ENCODE results near the gene LIN28B. TPM values are rescaled to one million over a fixed set of nuclear protein-coding genes. Genes with fewer than 3 reads are reported as not detected.

LIN28B gene
- total and polyA plus RNA-seq, 2 of the 4 experiments (the other 2 are of a cell fraction), result not detected

- no peak overlapping the region for H3K4ac ChIP-seq (ENCODE audit: low read depth, low read length)
- peaks cover 0 to 3% of the 10 kb centered on the region in 2 experiments; a peak in 1 of 4 replicates for H3K79me1 ChIP-seq (ENCODE audit: low read depth in 1 of 2, low read length in 2 of 2)
- no peak overlapping the region for H2AFZ ChIP-seq (replicated peaks; ENCODE audit: low read length, poor library complexity)
- H4K20me1 ChIP-seq (ENCODE audit: insufficient read depth, low read length), result no peaks in the 10 kb centered on the region
- no peak overlapping the region for H2BK5ac ChIP-seq (ENCODE audit: low read depth, low read length, poor library complexity, severe bottlenecking)
- no peak overlapping the region for H2BK15ac ChIP-seq (ENCODE audit: low read depth, low read length)
- no peaks in the 10 kb centered on the region for H3K4me1 ChIP-seq (ENCODE audit: control insufficient read depth, insufficient read depth, low read length)
- H3K14ac ChIP-seq (replicated peaks; ENCODE audit: low read depth, low read length), result no peak overlapping the region
- no peaks in the 10 kb centered on the region for H3K9me3 ChIP-seq (ENCODE audit: control insufficient read depth, insufficient read depth, low read length)
- no peak overlapping the region for H3K23ac ChIP-seq (ENCODE audit: low read depth, low read length)
- no peak overlapping the region for H2AK5ac ChIP-seq (ENCODE audit: low read depth, low read length)
- peaks cover 13% of the 10 kb centered on the region for H3K36me3 ChIP-seq (ENCODE audit: control insufficient read depth, insufficient read depth, low read length)
- dilution Hi-C loops (cut with HindIII; ENCODE audit: low sequenced_read_pairs, unreplicated experiment), result loop anchor here (25.0 kb wide), 1 partner anchor 315 kb away; the partner anchor contains the start of gene PREP
- no peak overlapping the region for H3K9ac ChIP-seq (ENCODE audit: low read depth, low read length)
- in situ Hi-C loops (cut with MboI; ENCODE audit: low sequenced_read_pairs), result loop anchor here (10.0 kb wide), 1 partner anchor 308 kb away; the partner anchor contains the start of gene PREP
- no peak overlapping the region for H2BK20ac ChIP-seq (ENCODE audit: low read depth, low read length)
- no peak for TF ChIP-seq NFE2L2 (IDR thresholded peaks at IDR 0.05; ENCODE audit: low read depth, low read length)
- TF ChIP-seq CHD1 (IDR thresholded peaks at IDR 0.05; ENCODE audit: low read depth, low read length), result no peak
- no peak for TF ChIP-seq CEBPB (IDR thresholded peaks at IDR 0.05; ENCODE audit: low read depth, low read length)
- no peak for TF ChIP-seq ELK1 (IDR thresholded peaks at IDR 0.05; ENCODE audit: borderline replicate concordance, low read depth, low read length)
- TF ChIP-seq FOS (IDR thresholded peaks at IDR 0.05; ENCODE audit: low read depth, low read length), result no peak
- TF ChIP-seq SMC3 (IDR thresholded peaks at IDR 0.05; ENCODE audit: low read depth, low read length), result no peak
- TF ChIP-seq USF2 (IDR thresholded peaks at IDR 0.05; ENCODE audit: low read depth, low read length), result no peak
- no peak for TF ChIP-seq MXI1 (IDR thresholded peaks at IDR 0.05; ENCODE audit: borderline replicate concordance, low read depth, low read length)
- TF ChIP-seq MAZ (IDR thresholded peaks at IDR 0.05; ENCODE audit: borderline replicate concordance, low read depth, low read length), result no peak
- TF ChIP-seq CTCF (conservative IDR thresholded peaks at IDR 0.05; ENCODE audit: low read depth, low read length), result no peak
- no peak for TF ChIP-seq RFX5 (IDR thresholded peaks at IDR 0.05; ENCODE audit: low read depth, low read length)
- no peak for TF ChIP-seq RAD21 (IDR thresholded peaks at IDR 0.05; ENCODE audit: low read length)
- no peak for TF ChIP-seq BHLHE40 (IDR thresholded peaks at IDR 0.05; ENCODE audit: low read depth, low read length)
- no peak for TF ChIP-seq RCOR1 (IDR thresholded peaks at IDR 0.05; ENCODE audit: insufficient replicate concordance, low read length)
- no peak for TF ChIP-seq POLR2A (IDR thresholded peaks at IDR 0.05; ENCODE audit: low read depth, low read length)
- no peak for TF ChIP-seq MAFK (IDR thresholded peaks at IDR 0.05; ENCODE audit: low read depth, low read length)
- ChIA-PET POLR2A (ENCODE audit: unreplicated experiment) (no interaction called here), CTCF (interaction anchor here (1.4 kb wide), 2 partner anchors 9 to 19 kb away, joined by 3 to 4 read pairs; no protein-coding TSS in a partner anchor)
- H3K9me1 ChIP-seq (ENCODE audit: insufficient read depth, low read length), result no peaks in the 10 kb centered on the region
- ATAC-seq (ENCODE audit: low read depth) (no peak), DNase-seq (no peak)
- H3K27me3 ChIP-seq (ENCODE audit: control insufficient read depth, insufficient read depth, low read length), result no peaks in the 10 kb centered on the region
- no peak overlapping the region for H3K56ac ChIP-seq (ENCODE audit: extremely low read depth, insufficient read depth, low read length)
- H3K27ac ChIP-seq (ENCODE audit: insufficient read depth, low read length), result no peak overlapping the region
- WGBS, 2 experiments (ENCODE audit: extremely low coverage in 2 of 2, insufficient read length in 1 of 2), result 90% methylated on average over 2 of the region's 8 CpGs; no CpG with 5 or more reads in 1 of the 2 experiments
- H3K4me2 ChIP-seq (ENCODE audit: low read depth, low read length), result no peak overlapping the region
- no peak overlapping the region for H4K5ac ChIP-seq (ENCODE audit: low read depth, low read length)
- H2AK9ac ChIP-seq (replicated peaks; ENCODE audit: low read depth, low read length, poor library complexity), result no peak overlapping the region
- H3K4me3 ChIP-seq (ENCODE audit: insufficient read depth, low read depth, low read length), result no peak overlapping the region
- H2BK120ac ChIP-seq (ENCODE audit: low read depth, low read length), result no peak overlapping the region
- no peak overlapping the region for H4K8ac ChIP-seq (ENCODE audit: low read depth in 2 of 2, low read length in 2 of 2)
- no TSS peak for BruUV-seq (replicated peaks)
- intact Hi-C loops (cut with micrococcal nuclease), result no loop called here
- no peak overlapping the region for H4K91ac ChIP-seq (ENCODE audit: insufficient read depth, low read depth, low read length)
- H3K18ac ChIP-seq (ENCODE audit: low read depth, low read length), result no peak overlapping the region
Observed at GRCh38 chr6:105097288-105097687, 140.4 kb downstream of the LIN28B start.
